Mesenchymal stem cell (in vitro differentiated cells and primary cell): Measurements from ENCODE around the gene PHACTR2.

Experiments used
- DNase-seq: peaks from one replicate; pipeline ENCODE4 v3.0.0-alpha.2; 2013
- H2AFZ ChIP-seq: one replicate; pipeline ENCODE4 v1.6.1; 2013; ENCODE audit warnings: low read depth, mild to moderate bottlenecking, control low read depth, inconsistent platforms, low read length, moderate library complexity
- H2AK5ac ChIP-seq: 2 replicates; pipeline ENCODE4 v1.6.1; 2013; ENCODE audit warnings: low read length, moderate library complexity, mild to moderate bottlenecking, inconsistent platforms; ENCODE audit not compliant: severe bottlenecking
- H2BK120ac ChIP-seq: one replicate; pipeline ENCODE4 v1.6.1; 2013; ENCODE audit warnings: low read depth, mild to moderate bottlenecking, inconsistent platforms, low read length, moderate library complexity
- H2BK12ac ChIP-seq, 2 experiments: one replicate each; pipeline ENCODE4 v1.6.1; 2013; ENCODE audit warnings: inconsistent platforms in 2 of 2, low read length in 2 of 2, mild to moderate bottlenecking in 2 of 2, moderate library complexity in 2 of 2, control low read depth in 1 of 2
- H2BK15ac ChIP-seq: one replicate; pipeline ENCODE4 v1.6.1; 2013; ENCODE audit warnings: mild to moderate bottlenecking, low read depth, inconsistent platforms; ENCODE audit not compliant: poor library complexity, severe bottlenecking
- H2BK5ac ChIP-seq: 2 replicates; pipeline ENCODE4 v1.6.1; 2013; ENCODE audit warnings: low read depth, mild to moderate bottlenecking, low read length, control low read depth, inconsistent platforms; ENCODE audit not compliant: poor library complexity, severe bottlenecking
- H3K14ac ChIP-seq, 2 experiments: one replicate each; pipeline ENCODE4 v1.6.1; 2013; ENCODE audit warnings: inconsistent platforms in 2 of 2, low read length in 2 of 2, control low read depth in 1 of 2, mild to moderate bottlenecking in 1 of 2, moderate library complexity in 1 of 2
- H3K18ac ChIP-seq, 2 experiments: one replicate each; pipeline ENCODE4 v1.6.1; 2013; ENCODE audit warnings: inconsistent platforms in 2 of 2, low read length in 2 of 2, control low read depth in 1 of 2, low read depth in 1 of 2, mild to moderate bottlenecking in 1 of 2
- H3K23ac ChIP-seq, 2 experiments: one replicate each; pipeline ENCODE4 v1.6.1; 2013; ENCODE audit warnings: inconsistent platforms in 2 of 2, low read length in 2 of 2, mild to moderate bottlenecking in 2 of 2, moderate library complexity in 2 of 2, control low read depth in 1 of 2
- H3K27ac ChIP-seq: 2 replicates; pipeline ENCODE4 v1.5.1; 2013; ENCODE audit warnings: mild to moderate bottlenecking, moderate library complexity, low read length, control low read depth, inconsistent platforms; ENCODE audit not compliant: poor library complexity, severe bottlenecking
- H3K27me3 ChIP-seq, 2 experiments: 2 replicates each; pipeline versions ENCODE4 v1.6.1 to v1.7.0; 2013; ENCODE audit warnings: low read length in 2 of 2, mild to moderate bottlenecking in 2 of 2, moderate library complexity in 2 of 2, control low read depth in 1 of 2, inconsistent platforms in 1 of 2; ENCODE audit not compliant: control insufficient read depth in 1 of 2, insufficient read depth in 1 of 2
- H3K36me3 ChIP-seq, 2 experiments: 2 replicates each; pipeline versions ENCODE4 v1.6.1 to v1.7.0; 2013; ENCODE audit warnings: low read length in 2 of 2, control low read depth in 1 of 2, inconsistent platforms in 1 of 2, low read depth in 1 of 2, mild to moderate bottlenecking in 1 of 2; ENCODE audit not compliant: insufficient read depth in 2 of 2, control insufficient read depth in 1 of 2
- H3K4ac ChIP-seq, 2 experiments: one replicate each; pipeline ENCODE4 v1.6.1; 2013; ENCODE audit warnings: inconsistent platforms in 2 of 2, low read length in 2 of 2, mild to moderate bottlenecking in 2 of 2, moderate library complexity in 2 of 2, control low read depth in 1 of 2, low read depth in 1 of 2
- H3K4me1 ChIP-seq: 2 replicates; pipeline ENCODE4 v1.6.1; 2013; ENCODE audit warnings: low read depth, low read length, control low read depth; ENCODE audit not compliant: control insufficient read depth, insufficient read depth
- H3K4me2 ChIP-seq: 2 replicates; pipeline ENCODE4 v1.6.1; 2013; ENCODE audit warnings: low read length, mild to moderate bottlenecking, inconsistent platforms; ENCODE audit not compliant: poor library complexity, severe bottlenecking
- H3K4me3 ChIP-seq, 2 experiments: 2 replicates each; pipeline versions ENCODE4 v1.5.1 to v1.7.0; 2013; ENCODE audit warnings: low read length in 2 of 2, mild to moderate bottlenecking in 2 of 2, control low read depth in 1 of 2, low read depth in 1 of 2; ENCODE audit not compliant: insufficient read depth in 1 of 2
- H3K79me1 ChIP-seq: replicated peaks from 2 replicates; pipeline ENCODE4 v1.6.1; 2013; ENCODE audit warnings: mild to moderate bottlenecking, control low read depth, low read length, inconsistent platforms; ENCODE audit not compliant: poor library complexity, severe bottlenecking
- H3K9ac ChIP-seq: 2 replicates; pipeline ENCODE4 v1.7.0; 2013; ENCODE audit warnings: mild to moderate bottlenecking, low read length, moderate library complexity
- H3K9me3 ChIP-seq: 2 replicates; pipeline ENCODE4 v1.7.0; 2013; ENCODE audit warnings: mild to moderate bottlenecking, low read length; ENCODE audit not compliant: control insufficient read depth
- H4K8ac ChIP-seq: one replicate; pipeline ENCODE4 v1.6.1; 2013; ENCODE audit warnings: inconsistent platforms, mild to moderate bottlenecking, low read length, moderate library complexity
- H4K91ac ChIP-seq: one replicate; pipeline ENCODE4 v1.6.1; 2013; ENCODE audit warnings: mild to moderate bottlenecking, low read length, inconsistent platforms
- WGBS: methylation state at CpG from one replicate; pipeline ENCODE4 v1.1.7; 2013; ENCODE audit warnings: mixed read lengths; 5-methylcytosine and 5-hydroxymethylcytosine counted together

PHACTR2 gene

DNA sequence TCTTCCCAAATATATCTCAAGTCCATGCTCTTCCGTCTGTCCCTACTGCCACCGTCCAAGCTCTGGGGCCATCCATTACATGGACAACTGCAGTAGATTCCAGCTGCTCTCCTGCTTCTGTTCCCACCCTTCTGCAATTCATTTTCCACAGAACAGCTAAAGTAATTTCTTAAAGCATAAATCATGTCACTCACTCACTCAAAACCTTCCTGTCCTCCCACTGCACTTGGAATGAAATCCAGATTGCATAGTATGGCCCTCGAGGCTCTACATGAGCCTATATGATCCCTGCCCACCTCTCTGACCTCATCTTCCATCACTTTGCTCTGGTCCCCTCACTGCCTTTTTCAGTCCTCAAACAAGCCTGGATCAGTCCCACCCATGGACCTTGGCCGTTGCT lies 10.9 kb downstream of the PHACTR2 start:
- Histone ChIP-seq H3K23ac (no peak overlapping the region), H4K91ac (no peak overlapping the region), H3K36me3 (peaks cover 0 to 3% of the 10 kb centered on the region in 2 experiments), H3K9me3 (no peaks in the 10 kb centered on the region), H2AFZ (no peak overlapping the region), H3K14ac (no peak overlapping the region), H2BK12ac (no peak overlapping the region), H3K4me1 (peaks cover 8% of the 10 kb centered on the region), H4K8ac (no peak overlapping the region), H3K4me3 (no peak overlapping the region), H3K4me2 (no peak overlapping the region), H2AK5ac (no peak overlapping the region), H3K27ac (no peak overlapping the region), H2BK120ac (no peak overlapping the region), H3K4ac (no peak overlapping the region), H3K27me3 (no peaks in the 10 kb centered on the region), H3K18ac (no peak overlapping the region), H3K79me1 (peaks cover 23% of the 10 kb centered on the region), H3K9ac (no peak overlapping the region), H2BK15ac (no peak overlapping the region), H2BK5ac (no peak overlapping the region)
- DNase-seq = no peak
- WGBS = 79% methylated on average over 4 of the region's 4 CpGs

DNA sequence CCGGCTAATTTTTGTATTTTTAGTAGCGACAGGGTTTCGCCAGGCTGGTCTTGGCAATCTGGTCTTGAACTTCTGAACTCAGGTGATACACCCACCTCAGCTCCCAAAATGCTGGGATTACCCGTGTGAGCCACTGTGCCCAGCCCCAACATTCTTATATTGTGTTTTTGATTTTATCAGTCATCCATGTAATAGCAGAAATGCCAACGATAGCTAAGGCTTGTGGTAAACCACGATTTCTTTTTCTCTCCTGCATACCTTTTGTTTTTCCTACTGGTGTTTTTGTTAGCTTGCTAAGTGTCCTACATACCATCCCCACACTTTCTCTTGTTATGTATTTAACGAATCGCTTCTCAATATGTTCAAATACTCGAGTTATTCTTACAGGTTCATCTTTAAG lies 12.1 kb downstream of the PHACTR2 start:
- Histone ChIP-seq H4K8ac (no peak overlapping the region), H2BK120ac (no peak overlapping the region), H3K14ac (no peak overlapping the region), H3K4ac (no peak overlapping the region), H3K27me3 (no peaks in the 10 kb centered on the region), H2AK5ac (peak overlapping the region; percentile 82), H3K27ac (peak overlapping the region; percentile 58), H2AFZ (no peak overlapping the region), H3K4me1 (peaks cover 8% of the 10 kb centered on the region), H3K36me3 (peaks cover 0 to 3% of the 10 kb centered on the region in 2 experiments), H3K18ac (no peak overlapping the region), H2BK12ac (no peak overlapping the region), H3K4me3 (no peak overlapping the region), H3K4me2 (no peak overlapping the region), H3K79me1 (peaks cover 17% of the 10 kb centered on the region), H2BK5ac (no peak overlapping the region), H3K23ac (no peak overlapping the region), H3K9ac (no peak overlapping the region), H2BK15ac (no peak overlapping the region), H3K9me3 (no peaks in the 10 kb centered on the region), H4K91ac (no peak overlapping the region)
- 82% methylated on average over 9 of the region's 9 CpGs for WGBS
- no peak for DNase-seq

DNA sequence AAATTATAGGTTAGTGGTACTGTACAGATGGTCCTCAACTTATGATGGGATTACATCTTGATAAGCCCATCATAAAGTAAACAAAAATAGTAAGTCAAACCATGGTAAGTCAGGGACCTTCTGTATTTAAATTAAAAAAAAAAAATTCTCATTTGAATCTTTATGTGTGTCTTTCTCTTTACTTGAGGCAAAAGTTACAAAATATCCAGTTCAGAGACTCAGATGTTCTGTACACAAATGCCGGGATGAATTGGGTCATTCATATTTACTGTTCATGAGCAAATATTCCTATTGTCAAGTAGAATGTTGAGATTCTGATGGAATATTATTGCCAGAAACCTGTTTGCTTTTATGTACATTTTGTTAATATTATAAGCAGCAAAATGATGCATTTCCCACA lies 13.4 kb downstream of the PHACTR2 start:
- H3K4me2 ChIP-seq = no peak overlapping the region
- H2BK5ac ChIP-seq = no peak overlapping the region
- H2AFZ ChIP-seq = no peak overlapping the region
- H3K23ac ChIP-seq = no peak overlapping the region
- H3K27me3 ChIP-seq = no peaks in the 10 kb centered on the region
- H2BK15ac ChIP-seq = no peak overlapping the region
- DNase-seq = no peak
- no peak overlapping the region for H4K8ac ChIP-seq
- no peak overlapping the region for H2BK12ac ChIP-seq
- peaks cover 8% of the 10 kb centered on the region for H3K4me1 ChIP-seq
- no peak overlapping the region for H2BK120ac ChIP-seq
- no peak overlapping the region for H3K14ac ChIP-seq
- no peak overlapping the region for H3K4me3 ChIP-seq
- H3K27ac ChIP-seq = no peak overlapping the region
- H3K9ac ChIP-seq = no peak overlapping the region
- 100% methylated on average over 1 of the region's 1 CpG for WGBS
- H4K91ac ChIP-seq = no peak overlapping the region
- peaks cover 0 to 3% of the 10 kb centered on the region in 2 experiments for H3K36me3 ChIP-seq
- H3K79me1 ChIP-seq = peaks cover 19% of the 10 kb centered on the region
- no peaks in the 10 kb centered on the region for H3K9me3 ChIP-seq
- H2AK5ac ChIP-seq = no peak overlapping the region
- H3K4ac ChIP-seq = no peak overlapping the region
- H3K18ac ChIP-seq = no peak overlapping the region

DNA sequence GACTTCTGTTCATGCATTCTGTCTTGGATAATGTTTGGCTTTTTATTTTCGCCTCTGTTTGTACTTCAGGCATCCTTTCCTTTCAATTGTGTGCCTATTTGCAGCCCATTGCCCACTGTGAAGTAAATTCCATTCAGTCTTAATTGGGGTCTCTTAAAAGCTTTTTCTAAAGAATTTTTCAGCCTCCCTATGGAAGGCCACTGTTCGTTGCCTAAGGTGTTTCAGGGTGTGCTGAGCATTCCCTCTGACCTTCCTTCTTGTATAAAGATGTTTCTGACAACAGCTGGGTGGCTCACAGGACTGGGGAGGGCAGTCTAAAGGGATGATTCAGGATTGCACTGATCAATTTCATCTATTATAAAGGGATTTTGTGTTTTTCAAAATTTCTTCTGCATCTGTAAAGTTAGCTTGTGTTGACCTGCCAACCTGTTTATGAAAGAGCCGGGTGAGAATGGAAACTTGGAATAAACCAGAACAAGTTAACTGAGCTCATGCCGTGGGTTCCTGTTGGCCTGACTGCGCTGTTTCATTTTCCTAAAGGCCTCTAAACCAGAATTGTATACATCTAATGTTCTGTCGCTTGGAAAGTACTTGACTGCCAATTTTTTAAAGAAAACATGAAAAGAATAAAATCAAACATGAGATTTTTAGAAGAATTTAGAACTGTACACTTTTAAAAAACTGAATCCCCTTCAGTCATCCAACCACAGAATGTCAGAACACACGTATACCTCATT lies 14.3 kb downstream of the PHACTR2 start:
- Histone ChIP-seq H2BK12ac (no peak overlapping the region), H3K27me3 (no peaks in the 10 kb centered on the region), H2BK5ac (no peak overlapping the region), H3K4me1 (peaks cover 5% of the 10 kb centered on the region), H3K4ac (no peak overlapping the region), H3K18ac (no peak overlapping the region), H3K23ac (no peak overlapping the region), H4K8ac (no peak overlapping the region), H3K4me2 (peak overlapping the region; percentile 24), H3K14ac (no peak overlapping the region), H3K36me3 (peaks cover 0 to 3% of the 10 kb centered on the region in 2 experiments), H2AK5ac (no peak overlapping the region), H4K91ac (no peak overlapping the region), H3K9ac (no peak overlapping the region), H2BK120ac (no peak overlapping the region), H3K4me3 (no peak overlapping the region), H3K79me1 (peaks cover 17% of the 10 kb centered on the region), H2BK15ac (no peak overlapping the region), H2AFZ (no peak overlapping the region), H3K27ac (no peak overlapping the region), H3K9me3 (no peaks in the 10 kb centered on the region)
- 90% methylated on average over 3 of the region's 7 CpGs for WGBS
- DNase-seq = no peak
